Measurements from ENCODE around the gene PRH1. TPM values are rescaled to one million over a fixed set of nuclear protein-coding genes. Genes with fewer than 3 reads are reported as not detected.

Gene PRH1
- total RNA-seq, 1 experiment from 2014 or later: 5.9 TPM

GRCh38 chr12:10889226-10889625 is 5.2 kb upstream of the PRH1 start:
- Histone ChIP-seq H3K27ac (ENCODE audit: low read depth, low read length) (no peak overlapping the region), H3K4me3 (replicated peaks in 1 of 2; ENCODE audit: low read depth in 1 of 2, low read length in 2 of 2) (no peak overlapping the region), H3K4me1 (ENCODE audit: control insufficient read depth in 1 of 2, insufficient read depth in 2 of 2, low read length in 2 of 2) (no peaks in the 10 kb centered on the region), H3K9me3 (ENCODE audit: control insufficient read depth in 1 of 2, insufficient read depth in 1 of 2, low read depth in 1 of 2, low read length in 2 of 2) (no peaks in the 10 kb centered on the region), H3K79me2 (ENCODE audit: insufficient read depth, low read length) (no peaks in the 10 kb centered on the region), H3K36me3 (ENCODE audit: control insufficient read depth in 1 of 2, insufficient read depth in 2 of 2, low read length in 2 of 2) (no peaks in the 10 kb centered on the region), H3K4me2 (ENCODE audit: low read length) (no peak overlapping the region), H3K27me3 (ENCODE audit: insufficient read depth, low read length) (no peaks in the 10 kb centered on the region), H3K9me2 (ENCODE audit: insufficient read depth) (no peaks in the 10 kb centered on the region), H4K20me1 (ENCODE audit: insufficient read depth) (no peaks in the 10 kb centered on the region), H3K9ac (ENCODE audit: low read length) (no peak overlapping the region), H2AFZ (ENCODE audit: low read depth, low read length, poor library complexity, severe bottlenecking) (no peak overlapping the region)
- TF ChIP-seq ZFX (IDR thresholded peaks at IDR 0.05) (no peak), POLR2A (IDR thresholded peaks at IDR 0.05; ENCODE audit: borderline replicate concordance, extremely low read depth, insufficient read depth, insufficient read length) (no peak), REST (IDR thresholded peaks at IDR 0.05; ENCODE audit: low read depth) (no peak), RAD21 (IDR thresholded peaks at IDR 0.05; ENCODE audit: low read depth) (no peak)
- POLR2A ChIA-PET: no interaction called here
- intact Hi-C loops (cut with micrococcal nuclease): no loop called here
- CTCF ChIA-PET: no interaction called here
- RAD21 ChIA-PET (ENCODE audit: low non-redundant PET in 1 of 2, low total read pairs in 2 of 2, uncharacterized antibody in 2 of 2, unreplicated experiment in 2 of 2): no interaction called here
- no TSS peak for BruUV-seq (replicated peaks)
- ATAC-seq: no peak
- DNase-seq (ENCODE audit: low read depth, low spot score): no peak

GRCh38 chr12:10873378-10873777 is 10.7 kb downstream of the PRH1 start:
- no peaks in the 10 kb centered on the region for H3K27me3 ChIP-seq (ENCODE audit: insufficient read depth, low read length)
- H3K9me3 ChIP-seq (ENCODE audit: control insufficient read depth in 1 of 2, insufficient read depth in 1 of 2, low read depth in 1 of 2, low read length in 2 of 2): no peaks in the 10 kb centered on the region
- H2AFZ ChIP-seq (ENCODE audit: low read depth, low read length, poor library complexity, severe bottlenecking): no peak overlapping the region
- no peaks in the 10 kb centered on the region for H3K36me3 ChIP-seq (ENCODE audit: control insufficient read depth in 1 of 2, insufficient read depth in 2 of 2, low read length in 2 of 2)
- no peak overlapping the region for H3K4me2 ChIP-seq (ENCODE audit: low read length)
- RAD21 ChIA-PET (ENCODE audit: low non-redundant PET in 1 of 2, low total read pairs in 2 of 2, uncharacterized antibody in 2 of 2, unreplicated experiment in 2 of 2): no interaction called here
- H3K27ac ChIP-seq (ENCODE audit: low read depth, low read length): no peak overlapping the region
- TF ChIP-seq CBX3 (IDR thresholded peaks at IDR 0.05; ENCODE audit: low read depth): no peak
- TF ChIP-seq POLR2AphosphoS5 (IDR thresholded peaks at IDR 0.05; ENCODE audit: low read depth, low read length): no peak
- no peak for TF ChIP-seq FOSL1 (IDR thresholded peaks at IDR 0.05; ENCODE audit: low read depth)
- TF ChIP-seq CEBPB (IDR thresholded peaks at IDR 0.05; ENCODE audit: low read depth): no peak
- TF ChIP-seq EGR1 (IDR thresholded peaks at IDR 0.05; ENCODE audit: low read depth): no peak
- TF ChIP-seq ZFX (IDR thresholded peaks at IDR 0.05): no peak
- TF ChIP-seq YY1 (IDR thresholded peaks at IDR 0.05; ENCODE audit: extremely low read depth, insufficient replicate concordance, low read depth, low read length): no peak
- TF ChIP-seq POLR2A (IDR thresholded peaks at IDR 0.05; ENCODE audit: borderline replicate concordance, extremely low read depth, insufficient read depth, insufficient read length): no peak
- intact Hi-C loops (cut with micrococcal nuclease): no loop called here
- H3K79me2 ChIP-seq (ENCODE audit: insufficient read depth, low read length): no peaks in the 10 kb centered on the region
- DNase-seq (ENCODE audit: low read depth, low spot score) (no peak), ATAC-seq (no peak)
- no peaks in the 10 kb centered on the region for H3K4me1 ChIP-seq (ENCODE audit: control insufficient read depth in 1 of 2, insufficient read depth in 2 of 2, low read length in 2 of 2)
- no peaks in the 10 kb centered on the region for H3K9me2 ChIP-seq (ENCODE audit: insufficient read depth)
- BruUV-seq (replicated peaks): no TSS peak
- POLR2A ChIA-PET: no interaction called here
- no peak overlapping the region for H3K9ac ChIP-seq (ENCODE audit: low read length)
- no peaks in the 10 kb centered on the region for H4K20me1 ChIP-seq (ENCODE audit: insufficient read depth)
- no peak overlapping the region for H3K4me3 ChIP-seq (replicated peaks in 1 of 2; ENCODE audit: low read depth in 1 of 2, low read length in 2 of 2)
- CTCF ChIA-PET: no interaction called here

All from HCT116 (cell line).